Natural killer cell (primary cell): Measurements from ENCODE around the gene RUSC2. TPM values are rescaled to one million over a fixed set of nuclear protein-coding genes. Genes with fewer than 3 reads are reported as not detected.

Experiments
- ATAC-seq, 3 donors: fragments of 150-1000 bp in 2 of 3; fragments of 200-7000 bp in 1 of 3; cut with Tn5 transposase; 1 replicate in 1 of 3; 2 replicates in 2 of 3; pipeline ENCODE4 v1.10.0; 2021; ENCODE audit warnings: mild to moderate bottlenecking in 2 of 3, moderate library complexity in 2 of 3
- DNase-seq, 2 donors: peaks; one replicate each; pipeline versions ENCODE4 v3.0.0 to v3.0.0-alpha.2; 2013 to 2021; ENCODE audit warnings: mixed read lengths in 1 of 2
- H3K27ac ChIP-seq: one replicate; pipeline ENCODE4 v1.5.1; 2013; ENCODE audit warnings: mild to moderate bottlenecking, low read length
- H3K27me3 ChIP-seq: one replicate; pipeline ENCODE4 v1.6.1; 2013; ENCODE audit warnings: low read length; ENCODE audit not compliant: control insufficient read depth, insufficient read depth
- H3K36me3 ChIP-seq: one replicate; pipeline ENCODE4 v1.6.1; 2013; ENCODE audit warnings: low read length; ENCODE audit not compliant: control insufficient read depth, insufficient read depth
- H3K4me1 ChIP-seq: one replicate; pipeline ENCODE4 v1.6.1; 2013; ENCODE audit warnings: low read length; ENCODE audit not compliant: control insufficient read depth, insufficient read depth
- H3K4me3 ChIP-seq: one replicate; pipeline ENCODE4 v1.5.1; 2013; ENCODE audit warnings: low read length
- H3K9me3 ChIP-seq: one replicate; pipeline ENCODE4 v1.6.1; 2013; ENCODE audit warnings: low read length; ENCODE audit not compliant: control insufficient read depth, insufficient read depth
- H3K27ac Mint-ChIP-seq, 2 donors: one replicate each; pipeline ENCODE4 v1.8.0; 2022; ENCODE audit warnings: mild to moderate bottlenecking in 2 of 2, mixed read lengths in 2 of 2, moderate library complexity in 1 of 2
- H3K27me3 Mint-ChIP-seq, 2 donors: one replicate each; pipeline ENCODE4 v1.8.0; 2022; ENCODE audit warnings: low read depth in 2 of 2, mixed read lengths in 2 of 2
- H3K36me3 Mint-ChIP-seq: one replicate; pipeline ENCODE4 v1.8.0; 2022; ENCODE audit warnings: mixed read lengths
- H3K4me1 Mint-ChIP-seq, 2 donors: one replicate each; pipeline ENCODE4 v1.8.0; 2022; ENCODE audit warnings: mixed read lengths in 2 of 2
- H3K4me3 Mint-ChIP-seq: one replicate; pipeline ENCODE4 v1.8.0; 2022; ENCODE audit warnings: mild to moderate bottlenecking, moderate library complexity, mixed read lengths
- H3K9me3 Mint-ChIP-seq, 2 donors: one replicate each; pipeline ENCODE4 v1.8.0; 2022; ENCODE audit warnings: mixed read lengths in 2 of 2
- CTCF ChIP-seq: fragments of 200-600 bp; IDR thresholded peaks from one replicate; pipeline ENCODE4 v1.8.0; 2022; ENCODE audit warnings: antibody characterized with exemption
- WGBS: methylation state at CpG from one replicate; pipeline ENCODE4 v1.1.7; 2013; ENCODE audit warnings: missing lambda C conversion rate; ENCODE audit not compliant: insufficient coverage; 5-methylcytosine and 5-hydroxymethylcytosine counted together
- intact Hi-C: fragments of 100-400 bp; cut with micrococcal nuclease; formaldehyde crosslinking; loops from one replicate; pipeline ENCODE4 v1.14.2; 2022
- total RNA-seq, 4 donors: library from RNA; stranded (reverse); fragments of 120-200 nt in 1 of 4; gene quantifications; one replicate each; pipeline versions ENCODE4 v1.2.3 to v1.2.4, GENCODE V29; 2013 to 2022

The RUSC2 gene
- total RNA-seq = 1 to 10 TPM; 2.0 to 7.9 (median 2.5) TPM
- 1.0 TPM for total RNA-seq (2013)

GRCh38 chr9:35489313-35490154, at the start of gene RUSC2:
Gene RUSC2, plus strand, starts transcription at chr9:35490111. Its CDS starts 56,411 bp downstream, at chr9:35546522.
- Mint-ChIP-seq H3K36me3 (no peaks in the 10 kb centered on the region), H3K4me3 (peak within 1 kb of the TSS; percentile 86), H3K27me3 (peaks cover 0 to 14% of the 10 kb centered on the region in 2 donors), H3K27ac (peak within 1 kb of the TSS; percentile 64 to 71), H3K9me3 (no peaks in the 10 kb centered on the region), H3K4me1 (peaks cover 21 to 23% of the 10 kb centered on the region in 2 donors)
- Histone ChIP-seq H3K27me3 (peaks cover 2% of the 10 kb centered on the region), H3K4me3 (peak within 1 kb of the TSS; percentile 38), H3K27ac (no peak within 1 kb of the TSS), H3K9me3 (no peaks in the 10 kb centered on the region), H3K36me3 (no peaks in the 10 kb centered on the region), H3K4me1 (peaks cover 24% of the 10 kb centered on the region)
- WGBS = 3% methylated on average over 71 of the region's 71 CpGs
- DNase-seq = peak; percentile 47 to 50
- peak; percentile 28 for TF ChIP-seq CTCF
- intact Hi-C loops = no loop called here
- peak; percentile 79 to 89 (median 85) for ATAC-seq

- H3K4me1 Mint-ChIP-seq = no peaks in the 10 kb centered on the region
- DNase-seq (no peak), ATAC-seq (no peak)
- H3K36me3 Mint-ChIP-seq = no peaks in the 10 kb centered on the region
- no peaks in the 10 kb centered on the region for H3K9me3 ChIP-seq
- no peak overlapping the region for H3K27ac ChIP-seq
- 77% methylated on average over 3 of the region's 3 CpGs for WGBS
- H3K27ac Mint-ChIP-seq = no peak overlapping the region
- H3K9me3 Mint-ChIP-seq = no peaks in the 10 kb centered on the region
- no peaks in the 10 kb centered on the region for H3K4me1 ChIP-seq
- H3K4me3 Mint-ChIP-seq = no peak overlapping the region
- H3K27me3 Mint-ChIP-seq = peaks cover 18 to 41% of the 10 kb centered on the region in 2 donors
- intact Hi-C loops = no loop called here
- H3K4me3 ChIP-seq = no peak overlapping the region
- no peak for TF ChIP-seq CTCF
- no peaks in the 10 kb centered on the region for H3K36me3 ChIP-seq
- peaks cover 7% of the 10 kb centered on the region for H3K27me3 ChIP-seq
Measured at GRCh38 chr9:35446012-35446411, 43.9 kb upstream of the RUSC2 start.

- DNase-seq = no peak
- Mint-ChIP-seq H3K9me3 (no peaks in the 10 kb centered on the region), H3K36me3 (no peaks in the 10 kb centered on the region), H3K27ac (no peak overlapping the region), H3K4me3 (no peak overlapping the region), H3K4me1 (no peaks in the 10 kb centered on the region), H3K27me3 (peaks cover 25 to 58% of the 10 kb centered on the region in 2 donors)
- Histone ChIP-seq H3K27me3 (peaks cover 10% of the 10 kb centered on the region), H3K4me1 (no peaks in the 10 kb centered on the region), H3K36me3 (no peaks in the 10 kb centered on the region), H3K4me3 (no peak overlapping the region), H3K27ac (no peak overlapping the region), H3K9me3 (no peaks in the 10 kb centered on the region)
- intact Hi-C loops = no loop called here
- WGBS = 71% methylated on average over 1 of the region's 1 CpG
- TF ChIP-seq CTCF = no peak
- no peak for ATAC-seq
Measured at GRCh38 chr9:35448496-35448895, 41.4 kb upstream of the RUSC2 start.
